B cell (primary cell): Measurements from ENCODE around the gene GALR2. TPM values are rescaled to one million over a fixed set of nuclear protein-coding genes. Genes with fewer than 3 reads are reported as not detected.

Experiments used
- ATAC-seq: fragments of 200-7000 bp; cut with Tn5 transposase; one replicate; pipeline ENCODE4 v1.10.0; 2021; ENCODE audit warnings: low read depth, mild to moderate bottlenecking, moderate number of reproducible peaks, moderate library complexity
- CTCF ChIA-PET: fragments of 350-600 bp; sonication (Branson Sonifier 250); formaldehyde crosslinking; loops from one replicate; lab custom pipeline; 2021; ENCODE audit warnings: antibody characterized with exemption, inconsistent platforms; lab: Charles Lee
- POLR2A ChIA-PET: fragments of 350-600 bp; sonication (Branson Sonifier 250); formaldehyde crosslinking; loops from one replicate; lab custom pipeline; 2021; ENCODE audit warnings: antibody characterized with exemption; lab: Charles Lee
- DNase-seq: peaks from one replicate; pipeline ENCODE4 v3.0.0; 2013
- H2AFZ ChIP-seq: 2 replicates; pipeline ENCODE4 v1.6.1; 2012; ENCODE audit warnings: mild to moderate bottlenecking, low read depth, low read length; ENCODE audit not compliant: insufficient read depth, poor library complexity, severe bottlenecking
- H3K27ac ChIP-seq, 2 donors: 1 replicate in 1 of 2; 2 replicates in 1 of 2; pipeline ENCODE4 v1.5.1; 2012 to 2013; ENCODE audit warnings: low read length in 2 of 2, mild to moderate bottlenecking in 2 of 2, moderate library complexity in 1 of 2
- H3K27me3 ChIP-seq, 4 experiments: fragments of 200-600 bp in 1 of 4; sonication (generic) in 1 of 4; replicated peaks in 1 of 4; 1 replicate in 2 of 4; 2 replicates in 2 of 4; pipeline versions ENCODE4 v1.6.1 to v1.7.0; 2013 to 2016; ENCODE audit warnings: low read length in 3 of 4, mild to moderate bottlenecking in 2 of 4, mixed read lengths in 1 of 4, moderate library complexity in 1 of 4; ENCODE audit not compliant: insufficient read depth in 4 of 4, control insufficient read depth in 3 of 4; ENCODE audit errors: control extremely low read depth in 1 of 4
- H3K36me3 ChIP-seq, 2 experiments: replicated peaks in 1 of 2; 1 replicate in 1 of 2; 2 replicates in 1 of 2; pipeline versions ENCODE4 v1.6.1 to v1.7.1; 2013; ENCODE audit warnings: low read length in 1 of 2; ENCODE audit not compliant: insufficient read depth in 2 of 2, control insufficient read depth in 1 of 2; ENCODE audit errors: control extremely low read depth in 1 of 2, extremely low read depth in 1 of 2
- H3K4me1 ChIP-seq, 2 donors: fragments of 200-600 bp in 1 of 2; sonication (generic) in 1 of 2; 1 replicate in 1 of 2; 2 replicates in 1 of 2; pipeline versions ENCODE4 v1.5.1 to v1.6.1; 2013 to 2017; ENCODE audit warnings: low read length in 2 of 2; ENCODE audit not compliant: control insufficient read depth in 2 of 2, insufficient read depth in 2 of 2
- H3K4me2 ChIP-seq: replicated peaks from 2 replicates; pipeline ENCODE3; 2012; ENCODE audit warnings: mild to moderate bottlenecking, low read depth, low read length; ENCODE audit not compliant: poor library complexity, severe bottlenecking
- H3K4me3 ChIP-seq, 5 experiments: fragments of 200-600 bp in 1 of 5; sonication (generic) in 1 of 5; 1 replicate in 3 of 5; 2 replicates in 2 of 5; pipeline versions ENCODE4 v1.5.1 to v1.7.0; 2011 to 2016; ENCODE audit warnings: low read length in 4 of 5, mild to moderate bottlenecking in 4 of 5, low read depth in 2 of 5, control low read depth in 1 of 5, moderate library complexity in 1 of 5; ENCODE audit not compliant: insufficient read depth in 1 of 5; ENCODE audit errors: control extremely low read depth in 1 of 5, extremely low read depth in 1 of 5
- H3K79me2 ChIP-seq: fragments of 200-600 bp; sonication (generic); one replicate; pipeline ENCODE4 v1.6.0; 2016; ENCODE audit warnings: low read length; ENCODE audit not compliant: control insufficient read depth, insufficient read depth
- H3K9ac ChIP-seq: fragments of 200-600 bp; sonication (generic); 2 replicates; pipeline ENCODE4 v1.6.1; 2017; ENCODE audit warnings: mild to moderate bottlenecking, low read length, moderate library complexity
- H3K9me3 ChIP-seq, 3 donors: one replicate each; pipeline versions ENCODE4 v1.6.1 to v1.7.1; 2013; ENCODE audit warnings: low read length in 2 of 3; ENCODE audit not compliant: control insufficient read depth in 2 of 3, insufficient read depth in 1 of 3; ENCODE audit errors: control extremely low read depth in 1 of 3
- H4K20me1 ChIP-seq: 2 replicates; pipeline ENCODE4 v1.6.0; 2012; ENCODE audit warnings: mild to moderate bottlenecking, low read length; ENCODE audit not compliant: insufficient read depth, control insufficient read depth, poor library complexity, severe bottlenecking
- H3K27ac Mint-ChIP-seq: one replicate; pipeline ENCODE4 v1.8.0; 2021; ENCODE audit warnings: mixed read lengths
- H3K27me3 Mint-ChIP-seq: one replicate; pipeline ENCODE4 v1.8.0; 2021; ENCODE audit warnings: mixed read lengths
- H3K4me1 Mint-ChIP-seq: one replicate; pipeline ENCODE4 v1.8.0; 2021; ENCODE audit warnings: mixed read lengths
- H3K4me3 Mint-ChIP-seq: one replicate; pipeline ENCODE4 v1.8.0; 2021; ENCODE audit warnings: mixed read lengths
- H3K9me3 Mint-ChIP-seq: one replicate; pipeline ENCODE4 v1.8.0; 2022; ENCODE audit warnings: mixed read lengths; ENCODE audit not compliant: insufficient read depth
- EZH2 ChIP-seq: IDR thresholded peaks from 2 replicates; pipeline ENCODE4 v1.6.1; 2012; ENCODE audit warnings: borderline replicate concordance, low read depth, mild to moderate bottlenecking, moderate library complexity, low read length; ENCODE audit not compliant: insufficient read depth, poor library complexity, severe bottlenecking
- WGBS: methylation state at CpG from one replicate; pipeline ENCODE4 v1.1.5; 2013; ENCODE audit warnings: missing lambda C conversion rate; ENCODE audit not compliant: insufficient coverage; 5-methylcytosine and 5-hydroxymethylcytosine counted together
- intact Hi-C: fragments of 100-400 bp; cut with micrococcal nuclease; formaldehyde crosslinking; loops from one replicate; pipeline ENCODE4 v1.10.0; 2022
- polyA plus RNA-seq: library from polyadenylated mRNA; depleted of rRNA; stranded (reverse); fragments of >200 nt; gene quantifications from 2 replicates; pipeline ENCODE4 v1.2.3, GENCODE V29; 2012
- total RNA-seq, 2 donors: library from RNA; stranded (reverse); fragments of 120-200 nt in 1 of 2; gene quantifications; 1 replicate in 1 of 2; 2 replicates in 1 of 2; pipeline versions ENCODE4 v1.2.3 to v1.2.4, GENCODE V29; 2013 to 2022
- TF ChIP-seq, protein P1 (sequence below): fragments of 200-600 bp; IDR thresholded peaks from one replicate; pipeline ENCODE4 v1.8.0; 2022; ENCODE audit warnings: antibody characterized with exemption, mild to moderate bottlenecking

GALR2 gene
- total and polyA plus RNA-seq, 2 donors (not counting 1 experiment from before 2014, with no cell fraction given), result 0.42 to 1.2 TPM

- WGBS, result 91% methylated on average over 2 of the region's 3 CpGs
- H3K79me2 ChIP-seq, result peaks cover 7% of the 10 kb centered on the region
- ChIA-PET CTCF (interaction anchor here (0.9 kb wide), 1 partner anchor 35 kb away, joined by 3 read pairs; no protein-coding TSS in a partner anchor), POLR2A (no interaction called here)
- H3K27ac ChIP-seq, result no peak overlapping the region
- Mint-ChIP-seq H3K4me1 (peaks cover 6% of the 10 kb centered on the region), H3K4me3 (no peak overlapping the region), H3K27ac (no peak overlapping the region), H3K27me3 (no peaks in the 10 kb centered on the region), H3K9me3 (no peaks in the 10 kb centered on the region)
- H3K9ac ChIP-seq, result no peak overlapping the region
- ATAC-seq (no peak), DNase-seq (no peak)
- no peak overlapping the region for H2AFZ ChIP-seq
- no peak overlapping the region for H3K4me3 ChIP-seq
- H3K27me3 ChIP-seq, result no peaks in the 10 kb centered on the region
- H4K20me1 ChIP-seq, result peaks cover 14% of the 10 kb centered on the region
- no peak for TF ChIP-seq EZH2
- TF ChIP-seq, protein P1, sequence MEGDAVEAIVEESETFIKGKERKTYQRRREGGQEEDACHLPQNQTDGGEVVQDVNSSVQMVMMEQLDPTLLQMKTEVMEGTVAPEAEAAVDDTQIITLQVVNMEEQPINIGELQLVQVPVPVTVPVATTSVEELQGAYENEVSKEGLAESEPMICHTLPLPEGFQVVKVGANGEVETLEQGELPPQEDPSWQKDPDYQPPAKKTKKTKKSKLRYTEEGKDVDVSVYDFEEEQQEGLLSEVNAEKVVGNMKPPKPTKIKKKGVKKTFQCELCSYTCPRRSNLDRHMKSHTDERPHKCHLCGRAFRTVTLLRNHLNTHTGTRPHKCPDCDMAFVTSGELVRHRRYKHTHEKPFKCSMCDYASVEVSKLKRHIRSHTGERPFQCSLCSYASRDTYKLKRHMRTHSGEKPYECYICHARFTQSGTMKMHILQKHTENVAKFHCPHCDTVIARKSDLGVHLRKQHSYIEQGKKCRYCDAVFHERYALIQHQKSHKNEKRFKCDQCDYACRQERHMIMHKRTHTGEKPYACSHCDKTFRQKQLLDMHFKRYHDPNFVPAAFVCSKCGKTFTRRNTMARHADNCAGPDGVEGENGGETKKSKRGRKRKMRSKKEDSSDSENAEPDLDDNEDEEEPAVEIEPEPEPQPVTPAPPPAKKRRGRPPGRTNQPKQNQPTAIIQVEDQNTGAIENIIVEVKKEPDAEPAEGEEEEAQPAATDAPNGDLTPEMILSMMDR, result no peak
- H3K9me3 ChIP-seq, result no peaks in the 10 kb centered on the region
- H3K36me3 ChIP-seq, result peaks cover 23 to 88% of the 10 kb centered on the region in 2 experiments
- H3K4me1 ChIP-seq, result no peaks in the 10 kb centered on the region
- intact Hi-C loops, result no loop called here
- no peak overlapping the region for H3K4me2 ChIP-seq
Observed at GRCh38 chr17:76049239-76049638, 25.3 kb upstream of the GALR2 start.

- WGBS, result 97% methylated on average over 15 of the region's 15 CpGs
- intact Hi-C loops, result no loop called here
- TF ChIP-seq EZH2, result no peak
- H3K9me3 Mint-ChIP-seq, result no peaks in the 10 kb centered on the region
- no peaks in the 10 kb centered on the region for H3K4me1 ChIP-seq
- H4K20me1 ChIP-seq, result peaks cover 14% of the 10 kb centered on the region
- H3K4me2 ChIP-seq, result no peak overlapping the region
- H2AFZ ChIP-seq, result no peak overlapping the region
- no peak overlapping the region for H3K4me3 Mint-ChIP-seq
- no peaks in the 10 kb centered on the region for H3K9me3 ChIP-seq
- CTCF ChIA-PET, result interaction anchor here (0.5 kb wide), 1 partner anchor 46 kb away, joined by 3 read pairs; no protein-coding TSS in a partner anchor
- H3K36me3 ChIP-seq, result peaks cover 20 to 81% of the 10 kb centered on the region in 2 experiments
- DNase-seq (no peak), ATAC-seq (no peak)
- H3K27me3 Mint-ChIP-seq, result no peaks in the 10 kb centered on the region
- POLR2A ChIA-PET, result no interaction called here
- H3K9ac ChIP-seq, result no peak overlapping the region
- H3K4me3 ChIP-seq, result no peak overlapping the region
- peaks cover 6% of the 10 kb centered on the region for H3K4me1 Mint-ChIP-seq
- no peak overlapping the region for H3K27ac ChIP-seq
- H3K27me3 ChIP-seq, result no peaks in the 10 kb centered on the region
- peaks cover 7% of the 10 kb centered on the region for H3K79me2 ChIP-seq
- no peak overlapping the region for H3K27ac Mint-ChIP-seq
Observed at GRCh38 chr17:76049836-76050537, 24.6 kb upstream of the GALR2 start.
